CD14-positive monocyte (primary cell): ENCODE data around the gene SUCLG2. TPM values are rescaled to one million over a fixed set of nuclear protein-coding genes. Genes with fewer than 3 reads are reported as not detected.

Experiments used
- DNase-seq, 3 donors: peaks; one replicate each; pipeline ENCODE4 v3.0.0-alpha.2; 2011 to 2022
- H2AFZ ChIP-seq: 2 replicates; pipeline ENCODE4 v1.6.0; 2012; ENCODE audit warnings: mild to moderate bottlenecking, low read depth, low read length, inconsistent platforms; ENCODE audit not compliant: insufficient read depth, poor library complexity, severe bottlenecking
- H3K27ac ChIP-seq, 2 donors: 1 replicate in 1 of 2; 2 replicates in 1 of 2; pipeline ENCODE4 v1.5.1; 2012 to 2013; ENCODE audit warnings: low read length in 2 of 2, control low read depth in 1 of 2, inconsistent platforms in 1 of 2, low read depth in 1 of 2, mild to moderate bottlenecking in 1 of 2
- H3K27me3 ChIP-seq, 2 donors: one replicate each; pipeline versions ENCODE4 v1.6.0 to v1.6.1; 2011 to 2013; ENCODE audit warnings: low read length in 2 of 2; ENCODE audit not compliant: control insufficient read depth in 2 of 2, insufficient read depth in 2 of 2
- H3K36me3 ChIP-seq, 2 donors: replicated peaks in 1 of 2; 1 replicate in 1 of 2; 2 replicates in 1 of 2; pipeline versions ENCODE4 v1.5.1 to v1.6.1; 2012 to 2013; ENCODE audit warnings: low read length in 2 of 2, control low read depth in 1 of 2, inconsistent platforms in 1 of 2, mild to moderate bottlenecking in 1 of 2; ENCODE audit not compliant: insufficient read depth in 2 of 2, control insufficient read depth in 1 of 2
- H3K4me1 ChIP-seq, 2 donors: 1 replicate in 1 of 2; 2 replicates in 1 of 2; pipeline versions ENCODE4 v1.5.1 to v1.6.1; 2012 to 2013; ENCODE audit warnings: low read length in 2 of 2, control low read depth in 1 of 2, inconsistent platforms in 1 of 2, mild to moderate bottlenecking in 1 of 2, moderate library complexity in 1 of 2; ENCODE audit not compliant: insufficient read depth in 2 of 2, control insufficient read depth in 1 of 2
- H3K4me2 ChIP-seq: replicated peaks from 2 replicates; pipeline ENCODE3; 2012; ENCODE audit warnings: low read length, moderate library complexity, mild to moderate bottlenecking; ENCODE audit not compliant: poor library complexity, severe bottlenecking; ENCODE audit errors: extremely low read depth
- H3K4me3 ChIP-seq, 3 experiments: fragments of 200-600 bp in 1 of 3; sonication (generic) in 1 of 3; replicated peaks in 1 of 3; 1 replicate in 2 of 3; 2 replicates in 1 of 3; pipeline ENCODE4 v1.5.1; 2011 to 2013; ENCODE audit warnings: low read length in 3 of 3, mild to moderate bottlenecking in 3 of 3, control low read depth in 2 of 3, low read depth in 2 of 3, inconsistent platforms in 1 of 3, moderate library complexity in 1 of 3
- H3K79me2 ChIP-seq: 2 replicates; pipeline ENCODE4 v1.6.0; 2012; ENCODE audit warnings: mild to moderate bottlenecking, control low read depth, inconsistent platforms, low read length, moderate library complexity; ENCODE audit not compliant: insufficient read depth
- H3K9ac ChIP-seq: 2 replicates; pipeline ENCODE4 v1.6.0; 2017; ENCODE audit warnings: low read length, mild to moderate bottlenecking; ENCODE audit not compliant: insufficient read depth, poor library complexity, severe bottlenecking
- H3K9me3 ChIP-seq, 2 donors: replicated peaks in 1 of 2; 1 replicate in 1 of 2; 2 replicates in 1 of 2; pipeline versions ENCODE4 v1.5.1 to v1.6.1; 2012 to 2013; ENCODE audit warnings: low read length in 2 of 2, control low read depth in 1 of 2; ENCODE audit not compliant: control insufficient read depth in 1 of 2, insufficient read depth in 1 of 2
- H4K20me1 ChIP-seq: 2 replicates; pipeline ENCODE4 v1.6.0; 2012; ENCODE audit warnings: mild to moderate bottlenecking, low read length, control low read depth, moderate library complexity; ENCODE audit not compliant: insufficient read depth
- H3K27ac Mint-ChIP-seq, 7 donors: one replicate each; pipeline ENCODE4 v1.8.0; 2020; ENCODE audit warnings: mild to moderate bottlenecking in 7 of 7, mixed read lengths in 7 of 7, moderate library complexity in 6 of 7, inconsistent platforms in 2 of 7
- H3K27me3 Mint-ChIP-seq, 3 donors: one replicate each; pipeline ENCODE4 v1.8.0; 2021 to 2022; ENCODE audit warnings: low read depth in 3 of 3, mild to moderate bottlenecking in 3 of 3, mixed read lengths in 3 of 3, moderate library complexity in 3 of 3, inconsistent platforms in 1 of 3
- H3K36me3 Mint-ChIP-seq, 2 donors: one replicate each; pipeline ENCODE4 v1.8.0; 2020; ENCODE audit warnings: mixed read lengths in 2 of 2, inconsistent platforms in 1 of 2, mild to moderate bottlenecking in 1 of 2
- H3K4me1 Mint-ChIP-seq: one replicate; pipeline ENCODE4 v1.8.0; 2020; ENCODE audit warnings: mild to moderate bottlenecking, mixed read lengths
- H3K4me3 Mint-ChIP-seq, 2 donors: one replicate each; pipeline ENCODE4 v1.8.0; 2020; ENCODE audit warnings: mild to moderate bottlenecking in 2 of 2, mixed read lengths in 2 of 2, moderate library complexity in 1 of 2
- H3K9me3 Mint-ChIP-seq, 7 donors: one replicate each; pipeline ENCODE4 v1.8.0; 2020 to 2022; ENCODE audit warnings: mixed read lengths in 7 of 7, mild to moderate bottlenecking in 6 of 7, moderate library complexity in 6 of 7, inconsistent platforms in 2 of 7
- CTCF ChIP-seq: fragments of 200-600 bp; IDR thresholded peaks from one replicate; pipeline ENCODE4 v1.8.0; 2022; ENCODE audit warnings: antibody characterized with exemption, mild to moderate bottlenecking
- WGBS: methylation state at CpG from one replicate; pipeline ENCODE4 v1.1.5; 2013; ENCODE audit warnings: missing lambda C conversion rate; ENCODE audit not compliant: insufficient coverage; 5-methylcytosine and 5-hydroxymethylcytosine counted together
- intact Hi-C, 2 donors: fragments of 100-400 bp; cut with micrococcal nuclease; formaldehyde crosslinking; loops; one replicate each; pipeline versions ENCODE4 v1.15.0 to v1.15.1; 2023
- polyA plus RNA-seq, 3 donors: library from polyadenylated mRNA; depleted of rRNA in 1 of 3; unstranded in 2 of 3; stranded (reverse) in 1 of 3; fragments of 300-500 nt in 2 of 3; fragments of >200 nt in 1 of 3; fragmentation: Illumina TruSeq in 2 of 3; gene quantifications; 1 replicate in 2 of 3; 2 replicates in 1 of 3; pipeline ENCODE4 v1.2.3, GENCODE V29; 2012 to 2021

SUCLG2 gene
- polyA plus RNA-seq, 3 donors = 10.8 to 37.5 (median 32.9) TPM

- Histone ChIP-seq H3K36me3 (peaks cover 26 to 70% of the 10 kb centered on the region in 2 donors), H4K20me1 (no peaks in the 10 kb centered on the region), H3K27ac (no peak overlapping the region), H3K9ac (no peak overlapping the region), H3K79me2 (no peaks in the 10 kb centered on the region), H3K9me3 (no peaks in the 10 kb centered on the region), H2AFZ (no peak overlapping the region), H3K4me2 (no peak overlapping the region), H3K27me3 (no peaks in the 10 kb centered on the region), H3K4me3 (no peak overlapping the region), H3K4me1 (no peaks in the 10 kb centered on the region)
- TF ChIP-seq CTCF = no peak
- no CpG with 5 or more reads among the region's 6 CpGs for WGBS
- Mint-ChIP-seq H3K4me3 (no peak overlapping the region), H3K9me3 (peaks cover 0 to 9% (median 2%) of the 10 kb centered on the region in 7 donors), H3K27me3 (no peaks in the 10 kb centered on the region), H3K27ac (no peak overlapping the region), H3K4me1 (no peaks in the 10 kb centered on the region), H3K36me3 (peaks cover 65 to 66% of the 10 kb centered on the region in 2 donors)
- intact Hi-C loops = no loop called here
- DNase-seq = no peak
These were observed 130.4 kb downstream of the SUCLG2 start for GRCh38 chr3:67524046-67524445.

GRCh38 chr3:67522081-67522480 is 132.3 kb downstream of the SUCLG2 start:
- Histone ChIP-seq H3K27ac (no peak overlapping the region), H4K20me1 (no peaks in the 10 kb centered on the region), H3K4me1 (no peaks in the 10 kb centered on the region), H3K9ac (no peak overlapping the region), H2AFZ (no peak overlapping the region), H3K79me2 (no peaks in the 10 kb centered on the region), H3K27me3 (no peaks in the 10 kb centered on the region), H3K36me3 (peaks cover 27 to 70% of the 10 kb centered on the region in 2 donors), H3K4me2 (no peak overlapping the region), H3K4me3 (no peak overlapping the region), H3K9me3 (no peaks in the 10 kb centered on the region)
- no peak overlapping the region for H3K4me3 Mint-ChIP-seq
- H3K4me1 Mint-ChIP-seq = no peaks in the 10 kb centered on the region
- TF ChIP-seq CTCF = no peak
- peaks cover 57 to 61% of the 10 kb centered on the region in 2 donors for H3K36me3 Mint-ChIP-seq
- H3K9me3 Mint-ChIP-seq = peaks cover 0 to 7% (median 0%) of the 10 kb centered on the region in 7 donors
- H3K27ac Mint-ChIP-seq = no peak overlapping the region
- DNase-seq = no peak
- intact Hi-C loops = no loop called here
- H3K27me3 Mint-ChIP-seq = no peaks in the 10 kb centered on the region
- 100% methylated on average over 1 of the region's 4 CpGs for WGBS
